HepG2 (cell line): ENCODE results near the gene PMEL. TPM values are rescaled to one million over a fixed set of nuclear protein-coding genes. Genes with fewer than 3 reads are reported as not detected.
A peak's percentile ranks its signal among the peaks of the same experiment; 100 is the strongest.

Source experiments
- CC2D1A ChIP-seq: sonication (generic); formaldehyde crosslinking; IDR thresholded peaks from 2 replicates; pipeline ENCODE4 v1.8.1; 2023; ENCODE audit warnings: mild to moderate bottlenecking, missing genetic modification reagents
- ETV5 ChIP-seq: IDR thresholded peaks from 2 replicates; pipeline ENCODE4 v1.6.1; 2018; ENCODE audit warnings: missing biosample characterization, missing genetic modification reagents, inconsistent platforms, borderline replicate concordance
- GMEB2 ChIP-seq: IDR thresholded peaks from 2 replicates; pipeline ENCODE4 v1.6.1; 2016; ENCODE audit warnings: missing biosample characterization, missing genetic modification reagents, low read depth
- KDM1A ChIP-seq: IDR thresholded peaks from 2 replicates; pipeline ENCODE4 v1.6.1; 2016; ENCODE audit warnings: missing compliant biosample characterization
- KDM6A ChIP-seq: IDR thresholded peaks from 2 replicates; pipeline ENCODE4 v1.6.1; 2016; ENCODE audit warnings: low read depth
- MEF2D ChIP-seq: sonication (generic); formaldehyde crosslinking; IDR thresholded peaks from 2 replicates; pipeline ENCODE4 v1.5.1; 2020; ENCODE audit warnings: mild to moderate bottlenecking, missing genetic modification reagents
- ONECUT2 ChIP-seq: sonication (generic); formaldehyde crosslinking; IDR thresholded peaks from 2 replicates; pipeline ENCODE4 v1.4.0; 2020; ENCODE audit warnings: missing genetic modification reagents
- PAWR ChIP-seq: sonication (generic); formaldehyde crosslinking; IDR thresholded peaks from 2 replicates; pipeline ENCODE4 v1.4.0; 2020; ENCODE audit warnings: missing genetic modification reagents, mild to moderate bottlenecking, borderline replicate concordance
- PHF5A ChIP-seq: IDR thresholded peaks from one replicate; pipeline ENCODE4 v1.6.1; 2018; ENCODE audit warnings: low read depth, missing genetic modification reagents; ENCODE audit not compliant: unreplicated experiment
- PPARG ChIP-seq: conservative IDR thresholded peaks from 2 replicates; pipeline ENCODE4 v1.6.1; 2016; ENCODE audit warnings: missing biosample characterization, missing genetic modification reagents
- PRDM15 ChIP-seq: sonication (generic); formaldehyde crosslinking; IDR thresholded peaks from 2 replicates; pipeline ENCODE4 v1.4.0; 2020; ENCODE audit warnings: missing genetic modification reagents
- SCMH1 ChIP-seq: sonication (generic); formaldehyde crosslinking; IDR thresholded peaks from 2 replicates; pipeline ENCODE4 v1.9.0; 2021; ENCODE audit warnings: missing genetic modification reagents, mild to moderate bottlenecking, borderline replicate concordance
- SP2 ChIP-seq: sonication (generic); formaldehyde crosslinking; IDR thresholded peaks from 2 replicates; pipeline ENCODE4 v1.5.1; 2020; ENCODE audit warnings: mild to moderate bottlenecking, missing genetic modification reagents
- SSRP1 ChIP-seq: IDR thresholded peaks from 2 replicates; pipeline ENCODE4 v1.6.1; 2016; ENCODE audit warnings: control low read depth
- ZBTB37 ChIP-seq: sonication (generic); formaldehyde crosslinking; IDR thresholded peaks from 2 replicates; pipeline ENCODE4 v1.4.0; 2020; ENCODE audit warnings: mild to moderate bottlenecking, missing genetic modification reagents
- ZEB1 ChIP-seq: IDR thresholded peaks from 2 replicates; pipeline ENCODE4 v1.6.1; 2012; ENCODE audit warnings: mild to moderate bottlenecking, low read depth, inconsistent platforms; ENCODE audit not compliant: insufficient replicate concordance
- ZFP37 ChIP-seq: sonication (generic); formaldehyde crosslinking; IDR thresholded peaks from 2 replicates; pipeline ENCODE4 v1.4.0; 2020; ENCODE audit warnings: missing genetic modification reagents, borderline replicate concordance
- ZNF10 ChIP-seq: sonication (generic); formaldehyde crosslinking; IDR thresholded peaks from 2 replicates; pipeline ENCODE4 v1.4.0; 2020; ENCODE audit warnings: mild to moderate bottlenecking, low read depth, missing genetic modification reagents, borderline replicate concordance
- ZNF18 ChIP-seq: sonication (generic); formaldehyde crosslinking; IDR thresholded peaks from 2 replicates; pipeline ENCODE4 v1.8.0; 2022; ENCODE audit warnings: mild to moderate bottlenecking, missing genetic modification reagents; ENCODE audit not compliant: insufficient replicate concordance
- ZNF441 ChIP-seq: sonication (generic); formaldehyde crosslinking; IDR thresholded peaks from 2 replicates; pipeline ENCODE4 v1.7.0; 2021; ENCODE audit warnings: missing genetic modification reagents, borderline replicate concordance
- ZNF546 ChIP-seq: sonication (generic); formaldehyde crosslinking; conservative IDR thresholded peaks from 2 replicates; pipeline ENCODE4 v1.8.1; 2023; ENCODE audit warnings: mild to moderate bottlenecking, missing genetic modification reagents
- ZNF597 ChIP-seq: sonication (generic); formaldehyde crosslinking; IDR thresholded peaks from 2 replicates; pipeline ENCODE4 v1.5.0; 2020; ENCODE audit warnings: missing genetic modification reagents
- polyA plus RNA-seq, 8 experiments: library from polyadenylated mRNA; depleted of rRNA in 3 of 8; stranded (reverse) in 7 of 8; unstranded in 1 of 8; fragments of >200 nt; fragmentation: Illumina TruSeq in 4 of 8; extraction: Trizol in 4 of 8; gene quantifications; 2 replicates each; pipeline versions ENCODE4 v1.2.1 to v1.2.3, GENCODE V29; 2011 to 2016; ENCODE audit warnings: low read depth in 4 of 8, missing spikeins in 1 of 8, mixed read lengths in 1 of 8; ENCODE audit not compliant: insufficient read depth in 1 of 8
- total RNA-seq, 5 experiments: library from RNA; depleted of rRNA; stranded (reverse); fragments of >200 nt; fragmentation: Illumina TruSeq; extraction: Trizol; gene quantifications; 2 replicates each; pipeline ENCODE4 v1.2.3, GENCODE V29; 2016; ENCODE audit warnings: low read depth in 1 of 5

The PMEL gene
- total and polyA plus RNA-seq, 2 of the 13 experiments (the other 11 are each of a cell fraction or from before 2014, with no cell fraction given): 0.49 to 3.3 TPM

GRCh38 chr12:56010111-56010570, 44.3 kb upstream of the PMEL start (continued):
- no peak for TF ChIP-seq ZNF597 (CRISPR knock-in tag)
- TF ChIP-seq ZNF441 (CRISPR knock-in tag): no peak
- no peak for TF ChIP-seq PRDM15 (CRISPR knock-in tag)
- TF ChIP-seq KDM6A: peak; percentile 64; the same call in 1 of the 2 replicates
- no peak for TF ChIP-seq GMEB2 (CRISPR knock-in tag)
- TF ChIP-seq SCMH1 (CRISPR knock-in tag): no peak
- TF ChIP-seq SSRP1 (CRISPR knock-in tag): no peak
- 0 out of 2 replicates have a peak, but pooled peaks have one; percentile 43 for TF ChIP-seq MEF2D (CRISPR knock-in tag)
- no peak for TF ChIP-seq ZNF18 (CRISPR knock-in tag)
- peak; percentile 63; the same call in 1 of the 2 replicates for TF ChIP-seq ETV5 (CRISPR knock-in tag)
- no peak for TF ChIP-seq PAWR (CRISPR knock-in tag)
- TF ChIP-seq SP2: no peak
- no peak for TF ChIP-seq ZNF10
- TF ChIP-seq ZNF546 (CRISPR knock-in tag): no peak
- TF ChIP-seq PPARG (CRISPR knock-in tag): peak; percentile 64; the same call in 1 of the 2 replicates
- TF ChIP-seq PHF5A (CRISPR knock-in tag): no peak
- no peak for TF ChIP-seq ZBTB37
- TF ChIP-seq CC2D1A (CRISPR knock-in tag): no peak
- TF ChIP-seq KDM1A: peak; percentile 32; the same call in 1 of the 2 replicates
- no peak for TF ChIP-seq ONECUT2
- TF ChIP-seq ZEB1: no peak
- TF ChIP-seq ZFP37: no peak
